Nephron (organoid): Measurements from ENCODE around the gene ZNF575.

Experiments
- H3K27ac Mint-ChIP-seq, 3 experiments: 2 replicates each; pipeline ENCODE4 v1.8.0; 2020; ENCODE audit warnings: mixed read lengths in 3 of 3, mild to moderate bottlenecking in 2 of 3, moderate library complexity in 1 of 3
- H3K27me3 Mint-ChIP-seq: 2 replicates; pipeline ENCODE4 v1.8.0; 2021; ENCODE audit warnings: low read depth, mild to moderate bottlenecking, moderate library complexity, mixed read lengths
- H3K36me3 Mint-ChIP-seq: 2 replicates; pipeline ENCODE4 v1.8.0; 2020; ENCODE audit warnings: low read depth, mixed read lengths
- H3K4me1 Mint-ChIP-seq: 2 replicates; pipeline ENCODE4 v1.8.0; 2020; ENCODE audit warnings: mixed read lengths
- H3K4me3 Mint-ChIP-seq, 3 experiments: 2 replicates each; pipeline ENCODE4 v1.8.0; 2020; ENCODE audit warnings: mild to moderate bottlenecking in 3 of 3, mixed read lengths in 3 of 3, moderate library complexity in 2 of 3
- H3K9me3 Mint-ChIP-seq: 2 replicates; pipeline ENCODE4 v1.8.0; 2020; ENCODE audit warnings: mixed read lengths
- CTCF ChIP-seq, 3 experiments: fragments of 200-600 bp; sonication (generic); IDR thresholded peaks; one replicate each; pipeline ENCODE4 v1.5.0; 2021; ENCODE audit warnings: antibody characterized with exemption in 3 of 3; ENCODE audit not compliant: unreplicated experiment in 3 of 3

Gene ZNF575

GRCh38 chr19:43555185-43555770 lies 22.3 kb downstream of the ZNF575 start:
- no peaks in the 10 kb centered on the region for H3K9me3 Mint-ChIP-seq
- no peaks in the 10 kb centered on the region for H3K4me1 Mint-ChIP-seq
- no peak overlapping the region for H3K27ac Mint-ChIP-seq
- peak; percentile 51 to 65 (median 57) for TF ChIP-seq CTCF (IDR thresholded peaks at IDR 0.05; ENCODE audit: unreplicated experiment in 3 of 3)
- no peaks in the 10 kb centered on the region for H3K27me3 Mint-ChIP-seq
- peaks cover 47% of the 10 kb centered on the region for H3K36me3 Mint-ChIP-seq
- H3K4me3 Mint-ChIP-seq = no peak overlapping the region

- Mint-ChIP-seq H3K36me3 (peaks cover 44% of the 10 kb centered on the region), H3K4me1 (peaks cover 5% of the 10 kb centered on the region), H3K27me3 (no peaks in the 10 kb centered on the region), H3K27ac (no peak overlapping the region), H3K9me3 (no peaks in the 10 kb centered on the region), H3K4me3 (no peak overlapping the region)
- no peak for TF ChIP-seq CTCF (IDR thresholded peaks at IDR 0.05; ENCODE audit: unreplicated experiment in 3 of 3)
Measured at GRCh38 chr19:43560687-43561086, 27.7 kb downstream of the ZNF575 start.

- H3K27ac Mint-ChIP-seq = no peak overlapping the region
- no peaks in the 10 kb centered on the region for H3K27me3 Mint-ChIP-seq
- peaks cover 5% of the 10 kb centered on the region for H3K4me1 Mint-ChIP-seq
- H3K9me3 Mint-ChIP-seq = no peaks in the 10 kb centered on the region
- peaks cover 44% of the 10 kb centered on the region for H3K36me3 Mint-ChIP-seq
- no peak overlapping the region for H3K4me3 Mint-ChIP-seq
- TF ChIP-seq CTCF (IDR thresholded peaks at IDR 0.05; ENCODE audit: unreplicated experiment in 3 of 3) = no peak
Measured at GRCh38 chr19:43561139-43561970, 28.4 kb downstream of the ZNF575 start.

- no peaks in the 10 kb centered on the region for H3K27me3 Mint-ChIP-seq
- H3K36me3 Mint-ChIP-seq = peaks cover 47% of the 10 kb centered on the region
- H3K9me3 Mint-ChIP-seq = no peaks in the 10 kb centered on the region
- TF ChIP-seq CTCF (IDR thresholded peaks at IDR 0.05; ENCODE audit: unreplicated experiment in 3 of 3) = no peak
- peaks cover 5% of the 10 kb centered on the region for H3K4me1 Mint-ChIP-seq
- H3K27ac Mint-ChIP-seq = no peak overlapping the region
- no peak overlapping the region for H3K4me3 Mint-ChIP-seq
Measured at GRCh38 chr19:43562226-43562697, 29.3 kb downstream of the ZNF575 start.

- H3K4me1 Mint-ChIP-seq = peaks cover 5% of the 10 kb centered on the region
- no peak overlapping the region for H3K27ac Mint-ChIP-seq
- no peak overlapping the region for H3K4me3 Mint-ChIP-seq
- no peaks in the 10 kb centered on the region for H3K9me3 Mint-ChIP-seq
- no peak for TF ChIP-seq CTCF (IDR thresholded peaks at IDR 0.05; ENCODE audit: unreplicated experiment in 3 of 3)
- H3K27me3 Mint-ChIP-seq = no peaks in the 10 kb centered on the region
- H3K36me3 Mint-ChIP-seq = peaks cover 45% of the 10 kb centered on the region
Measured at GRCh38 chr19:43562698-43563241, 29.8 kb downstream of the ZNF575 start.
